ENCODE results near the gene PPM1E.
A peak's percentile ranks its signal among the peaks of the same experiment; 100 is the strongest.
"Not testable (repeated sequence)": the region's sequence is repeated elsewhere in the genome, so short reads cannot be mapped to it uniquely, and the experiment has no call there.

Gene PPM1E

GRCh38 chr17:58755577-58756245 lies at the start of gene PPM1E:
TSS of gene PPM1E (plus strand) at chr17:58755854.
- H3K27me3 Mint-ChIP-seq, result peaks cover 71% of the 10 kb centered on the region

DNA sequence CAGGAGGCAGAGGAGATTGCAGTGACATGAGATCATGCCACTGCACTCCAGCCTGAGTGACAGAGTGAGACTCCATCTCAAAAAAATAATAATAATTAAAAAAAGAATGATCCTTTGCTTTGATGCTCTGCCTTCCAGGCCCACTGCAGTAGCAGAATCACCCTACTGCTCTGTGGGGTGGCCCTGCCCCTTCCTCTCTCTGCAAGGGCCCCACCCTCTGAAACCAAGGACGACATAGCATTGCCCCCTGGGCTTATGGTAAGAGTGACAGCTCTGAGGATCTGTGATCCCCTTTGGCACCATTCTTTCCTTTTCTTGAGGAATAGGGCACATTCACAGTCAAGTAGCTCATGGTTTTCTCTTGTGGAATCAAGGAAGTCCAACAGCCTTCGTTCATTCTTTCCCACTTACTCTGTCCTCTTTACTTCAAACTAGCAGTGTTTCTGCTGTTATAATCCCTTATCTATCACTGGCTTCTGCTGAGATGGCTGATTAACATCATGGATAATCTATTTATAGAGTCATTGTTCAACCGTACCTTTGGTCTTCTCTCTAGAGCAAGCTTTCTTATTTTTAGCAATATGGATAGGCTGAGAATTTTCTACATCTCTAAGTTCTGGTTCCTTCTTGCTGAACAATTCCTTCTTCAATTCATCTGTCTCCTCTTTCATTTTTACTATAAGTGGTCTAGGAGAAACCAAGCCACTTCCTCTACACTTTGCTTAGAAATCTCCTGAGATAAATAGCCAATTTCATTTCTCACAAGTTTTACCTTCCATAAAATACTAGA lies 49.1 kb upstream of the PPM1E start:
- Mint-ChIP-seq H3K4me3 (no peak overlapping the region), H3K4me1 (peaks cover 21% of the 10 kb centered on the region), H3K27me3 (no peaks in the 10 kb centered on the region), H3K9me3 (no peaks in the 10 kb centered on the region), H3K36me3 (peaks cover 28% of the 10 kb centered on the region), H3K27ac (peak overlapping the region; percentile 3)
- CTCF ChIA-PET, result interaction anchor here (0.9 kb wide), 1 partner anchor 128 kb away, joined by 3 read pairs; no protein-coding TSS in a partner anchor
- DNase-seq, result no peak

More at GRCh38 chr17:58755577-58756245, at the start of gene PPM1E:
- DNase-seq, result peak; percentile 63
- CTCF ChIA-PET, result interaction anchor here (0.6 to 1.1 kb wide), 2 partner anchors 228 to 296 kb away, joined by 3 read pairs; no protein-coding TSS in a partner anchor
- H3K36me3 Mint-ChIP-seq, result peaks cover 2% of the 10 kb centered on the region
- H3K4me1 Mint-ChIP-seq, result peaks cover 11% of the 10 kb centered on the region
- H3K9me3 Mint-ChIP-seq, result no peaks in the 10 kb centered on the region
- no peak within 1 kb of the TSS for H3K27ac Mint-ChIP-seq
- H3K4me3 Mint-ChIP-seq, result peak within 1 kb of the TSS; percentile 86

- Mint-ChIP-seq H3K27ac (no peak overlapping the region), H3K4me3 (no peak overlapping the region), H3K9me3 (no peaks in the 10 kb centered on the region), H3K27me3 (no peaks in the 10 kb centered on the region), H3K36me3 (peaks cover 22% of the 10 kb centered on the region), H3K4me1 (peaks cover 8% of the 10 kb centered on the region)
- CTCF ChIA-PET, result interaction anchor here (0.6 to 3.8 kb wide), 10 partner anchors 9 to 294 kb away, joined by 3 to 35 read pairs (median 3); no protein-coding TSS in a partner anchor
- peak; percentile 59 for DNase-seq
Observed at GRCh38 chr17:58710948-58711552, 44.6 kb upstream of the PPM1E start.

GRCh38 chr17:58722274-58722673 lies 33.4 kb upstream of the PPM1E start:
- CTCF ChIA-PET, result no interaction called here
- Mint-ChIP-seq H3K27ac (no peak overlapping the region), H3K36me3 (peaks cover 16% of the 10 kb centered on the region), H3K9me3 (no peaks in the 10 kb centered on the region), H3K27me3 (no peaks in the 10 kb centered on the region), H3K4me3 (no peak overlapping the region), H3K4me1 (no peaks in the 10 kb centered on the region)
- DNase-seq, result no peak

DNA sequence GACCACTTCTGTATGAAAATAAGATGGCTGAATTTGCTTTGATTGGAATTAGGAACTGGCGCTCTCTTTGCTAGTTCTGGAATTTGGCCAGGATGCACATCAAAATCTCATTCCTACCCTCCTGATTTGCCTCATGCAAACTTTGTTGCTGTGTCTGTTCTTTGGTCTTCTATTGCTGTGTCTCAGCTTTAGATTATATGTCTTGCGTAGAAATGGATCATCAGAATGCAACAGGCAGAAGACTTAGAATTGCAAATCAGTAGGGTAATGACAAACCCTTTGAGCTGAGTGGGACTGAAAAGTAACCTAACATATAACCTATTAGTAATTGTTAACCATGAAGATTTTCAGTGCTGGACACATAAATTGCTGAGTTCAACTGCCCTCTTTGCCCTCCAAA lies 33.0 kb upstream of the PPM1E start:
- no peak overlapping the region for H3K4me3 Mint-ChIP-seq
- no peaks in the 10 kb centered on the region for H3K27me3 Mint-ChIP-seq
- H3K36me3 Mint-ChIP-seq, result peaks cover 16% of the 10 kb centered on the region
- H3K9me3 Mint-ChIP-seq, result no peaks in the 10 kb centered on the region
- no peaks in the 10 kb centered on the region for H3K4me1 Mint-ChIP-seq
- DNase-seq, result no peak
- no peak overlapping the region for H3K27ac Mint-ChIP-seq
- CTCF ChIA-PET, result no interaction called here

DNA sequence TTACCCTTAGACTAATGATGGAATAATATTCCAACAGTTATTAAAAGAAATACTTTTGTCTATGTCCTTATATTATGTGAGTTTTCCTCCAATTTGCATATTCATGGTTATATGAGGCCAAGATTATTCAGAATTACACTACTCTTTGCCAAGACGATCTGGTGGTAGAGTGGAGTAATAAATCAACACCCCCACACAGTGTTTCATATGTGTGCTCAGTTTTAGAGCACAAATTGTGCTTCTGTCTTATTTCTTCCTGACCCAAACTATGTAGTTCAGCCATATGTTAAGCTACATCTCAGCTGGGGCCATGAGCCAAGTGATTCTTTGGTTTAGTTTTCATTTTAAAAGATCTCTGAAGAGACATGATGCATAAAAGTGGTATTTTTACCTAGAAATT lies 26.9 kb upstream of the PPM1E start:
- CTCF ChIA-PET, result no interaction called here
- Mint-ChIP-seq H3K4me1 (no peaks in the 10 kb centered on the region), H3K36me3 (peaks cover 15% of the 10 kb centered on the region), H3K27ac (no peak overlapping the region), H3K4me3 (no peak overlapping the region), H3K9me3 (no peaks in the 10 kb centered on the region), H3K27me3 (no peaks in the 10 kb centered on the region)
- no peak for DNase-seq

GRCh38 chr17:58730937-58731336 lies 24.7 kb upstream of the PPM1E start:
- DNase-seq, result no peak
- H3K4me1 Mint-ChIP-seq, result no peaks in the 10 kb centered on the region
- H3K27ac Mint-ChIP-seq, result peak overlapping the region; percentile 1
- no peaks in the 10 kb centered on the region for H3K9me3 Mint-ChIP-seq
- CTCF ChIA-PET, result no interaction called here
- H3K36me3 Mint-ChIP-seq, result peaks cover 11% of the 10 kb centered on the region
- H3K27me3 Mint-ChIP-seq, result no peaks in the 10 kb centered on the region
- no peak overlapping the region for H3K4me3 Mint-ChIP-seq

DNA sequence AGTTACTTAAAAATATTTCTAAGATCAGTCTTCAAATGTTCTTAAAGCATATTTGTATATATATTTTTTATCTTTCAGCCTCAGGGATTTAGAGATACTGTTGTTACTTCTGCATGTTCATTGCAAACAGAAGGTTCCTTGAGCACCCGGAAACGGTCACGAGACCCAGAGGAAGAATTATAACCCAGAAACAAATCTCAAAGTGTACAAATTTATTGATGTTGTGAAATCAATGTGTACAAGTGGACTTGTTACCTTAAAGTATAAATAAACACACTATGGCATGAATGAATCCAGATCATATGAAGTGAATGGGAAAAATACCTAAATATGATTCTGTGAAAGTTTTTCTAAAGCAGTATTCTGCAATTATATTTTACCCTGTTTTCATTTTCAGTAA lies 21.6 kb upstream of the PPM1E start:
- CTCF ChIA-PET, result no interaction called here
- no peaks in the 10 kb centered on the region for H3K4me1 Mint-ChIP-seq
- peaks cover 7% of the 10 kb centered on the region for H3K36me3 Mint-ChIP-seq
- H3K27ac Mint-ChIP-seq, result no peak overlapping the region
- no peak for DNase-seq
- no peak overlapping the region for H3K4me3 Mint-ChIP-seq
- no peaks in the 10 kb centered on the region for H3K9me3 Mint-ChIP-seq
- no peaks in the 10 kb centered on the region for H3K27me3 Mint-ChIP-seq

GRCh38 chr17:58734811-58735210 lies 20.8 kb upstream of the PPM1E start:
- Mint-ChIP-seq H3K9me3 (no peaks in the 10 kb centered on the region), H3K27me3 (no peaks in the 10 kb centered on the region), H3K27ac (no peak overlapping the region), H3K4me3 (no peak overlapping the region), H3K36me3 (peaks cover 7% of the 10 kb centered on the region), H3K4me1 (no peaks in the 10 kb centered on the region)
- DNase-seq, result no peak
- CTCF ChIA-PET, result no interaction called here

- DNase-seq, result no peak
- Mint-ChIP-seq H3K36me3 (no peaks in the 10 kb centered on the region), H3K27me3 (no peaks in the 10 kb centered on the region), H3K4me1 (no peaks in the 10 kb centered on the region), H3K9me3 (no peaks in the 10 kb centered on the region), H3K27ac (no peak overlapping the region), H3K4me3 (no peak overlapping the region)
- CTCF ChIA-PET, result no interaction called here
Observed at GRCh38 chr17:58741121-58741625, 14.5 kb upstream of the PPM1E start.

GRCh38 chr17:58747674-58748073 lies 8.0 kb upstream of the PPM1E start:
- H3K4me1 Mint-ChIP-seq, result no peaks in the 10 kb centered on the region
- DNase-seq, result no peak
- no peaks in the 10 kb centered on the region for H3K36me3 Mint-ChIP-seq
- H3K4me3 Mint-ChIP-seq, result no peak overlapping the region
- no peak overlapping the region for H3K27ac Mint-ChIP-seq
- peaks cover 16% of the 10 kb centered on the region for H3K27me3 Mint-ChIP-seq
- CTCF ChIA-PET, result no interaction called here
- H3K9me3 Mint-ChIP-seq, result no peaks in the 10 kb centered on the region

GRCh38 chr17:58749627-58750026 lies 6.0 kb upstream of the PPM1E start:
- CTCF ChIA-PET, result interaction anchor here (0.6 kb wide), 2 partner anchors 38 to 211 kb away, joined by 3 read pairs; no protein-coding TSS in a partner anchor

GRCh38 chr17:58753026-58753425 lies 2.6 kb upstream of the PPM1E start:
- CTCF ChIA-PET, result no interaction called here
- Mint-ChIP-seq H3K9me3 (no peaks in the 10 kb centered on the region), H3K27me3 (peaks cover 53% of the 10 kb centered on the region), H3K27ac (no peak overlapping the region), H3K4me1 (peaks cover 11% of the 10 kb centered on the region), H3K36me3 (peaks cover 2% of the 10 kb centered on the region), H3K4me3 (no peak overlapping the region)
- DNase-seq, result no peak

More at GRCh38 chr17:58749627-58750026, 6.0 kb upstream of the PPM1E start:
- H3K36me3 Mint-ChIP-seq, H3K4me1 Mint-ChIP-seq, H3K9me3 Mint-ChIP-seq, DNase-seq, H3K27ac Mint-ChIP-seq, H3K4me3 Mint-ChIP-seq: not testable (repeated sequence)
- peaks cover 23% of the 10 kb centered on the region for H3K27me3 Mint-ChIP-seq

DNA sequence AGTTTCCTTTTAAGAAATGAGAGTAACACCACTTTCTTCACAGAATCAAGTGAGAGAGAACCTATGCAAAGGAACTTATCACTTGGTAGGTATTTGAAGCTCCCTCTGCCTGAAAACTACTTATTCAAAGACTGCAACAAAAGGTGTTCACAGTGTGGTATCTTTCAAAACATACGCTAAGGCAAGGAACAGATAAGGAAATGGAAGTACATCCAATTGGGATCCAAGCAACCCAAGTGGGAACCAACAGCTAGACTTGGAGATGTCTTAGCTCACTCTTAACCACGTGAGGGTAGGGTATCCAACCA lies 431 bp upstream of the PPM1E start:
- no peak for DNase-seq
- Mint-ChIP-seq H3K36me3 (peaks cover 2% of the 10 kb centered on the region), H3K9me3 (no peaks in the 10 kb centered on the region), H3K27me3 (peaks cover 69% of the 10 kb centered on the region), H3K4me3 (peak overlapping the region; percentile 73), H3K4me1 (peaks cover 11% of the 10 kb centered on the region), H3K27ac (no peak overlapping the region)
- CTCF ChIA-PET, result no interaction called here
